Cerebellar cortex (tissue), 1 donor: ENCODE data around the gene MLH3.
A peak's percentile ranks its signal among the peaks of the same experiment; 100 is the strongest.

ENCODE experiments used
- DNase-seq: peaks from one replicate; pipeline ENCODE4 v3.0.0-alpha.2; 2015; ENCODE audit warnings: low spot score

The MLH3 gene

GRCh38 chr14:75066691-75067090, 15.4 kb upstream of the MLH3 start:
- no peak for DNase-seq

GRCh38 chr14:75064205-75064567, 12.9 kb upstream of the MLH3 start:
- no peak for DNase-seq

- DNase-seq, result peak; percentile 94
These were observed 12.4 kb upstream of the MLH3 start, which contains the start of gene ACYP1 for GRCh38 chr14:75063491-75064204. ACYP1 (minus strand) TSS chr14:75064024; CDS start chr14:75063553, 471 bp downstream.

- peak; percentile 17 for DNase-seq
These were observed 11.7 kb upstream of the MLH3 start for GRCh38 chr14:75063013-75063412.

GRCh38 chr14:75060420-75060819, 9.2 kb upstream of the MLH3 start:
- no peak for DNase-seq

GRCh38 chr14:75059642-75060041, 8.4 kb upstream of the MLH3 start:
- DNase-seq, result no peak

- no peak for DNase-seq
These were observed 3.2 kb upstream of the MLH3 start for GRCh38 chr14:75054421-75054820.

- no peak for DNase-seq
These were observed 2.4 kb upstream of the MLH3 start for GRCh38 chr14:75053396-75054291.

GRCh38 chr14:75051556-75051899, 261 bp upstream of the MLH3 start:
- no peak for DNase-seq

GRCh38 chr14:75049731-75050201, 1.5 kb downstream of the MLH3 start:
- no peak for DNase-seq

GRCh38 chr14:75049136-75049535, 2.1 kb downstream of the MLH3 start:
- DNase-seq, result no peak

- DNase-seq, result no peak
These were observed 3.2 kb downstream of the MLH3 start for GRCh38 chr14:75048101-75048500.

GRCh38 chr14:75047506-75047905, 3.8 kb downstream of the MLH3 start:
- DNase-seq, result no peak

- no peak for DNase-seq
These were observed 4.4 kb downstream of the MLH3 start for GRCh38 chr14:75046899-75047298.

- no peak for DNase-seq
These were observed 5.0 kb downstream of the MLH3 start for GRCh38 chr14:75046275-75046674.

GRCh38 chr14:75044752-75045151, 6.5 kb downstream of the MLH3 start:
- no peak for DNase-seq

- DNase-seq, result no peak
These were observed 6.9 kb downstream of the MLH3 start for GRCh38 chr14:75044322-75044721.

- DNase-seq, result no peak
These were observed 9.2 kb downstream of the MLH3 start for GRCh38 chr14:75042035-75042434.

GRCh38 chr14:75041613-75042012, 9.7 kb downstream of the MLH3 start:
- no peak for DNase-seq

GRCh38 chr14:75040959-75041358, 10.3 kb downstream of the MLH3 start:
- no peak for DNase-seq

GRCh38 chr14:75040507-75040906, 10.8 kb downstream of the MLH3 start:
- DNase-seq, result no peak

- no peak for DNase-seq
These were observed 18.3 kb downstream of the MLH3 start for GRCh38 chr14:75032939-75033338.

- DNase-seq, result no peak
These were observed 21.1 kb downstream of the MLH3 start for GRCh38 chr14:75030147-75030546.
